Suprapubic skin (tissue), 4 donors: ENCODE measurements around the gene HES1. TPM values are rescaled to one million over a fixed set of nuclear protein-coding genes. Genes with fewer than 3 reads are reported as not detected.

ENCODE experiments used
- DNase-seq, 2 donors: peaks; one replicate each; pipeline ENCODE4 v3.0.0-alpha.2; 2019; ENCODE audit warnings: low spot score in 2 of 2
- H3K27ac ChIP-seq: fragments of 200-600 bp; sonication (generic); one replicate; pipeline ENCODE4 v1.5.1; 2019
- H3K27me3 ChIP-seq: fragments of 200-600 bp; sonication (generic); one replicate; pipeline ENCODE4 v1.5.1; 2019
- H3K36me3 ChIP-seq: fragments of 200-600 bp; sonication (generic); one replicate; pipeline ENCODE4 v1.5.1; 2019
- H3K4me1 ChIP-seq: fragments of 200-600 bp; sonication (generic); one replicate; pipeline ENCODE4 v1.5.1; 2019
- H3K4me3 ChIP-seq: fragments of 200-600 bp; sonication (generic); one replicate; pipeline ENCODE4 v1.5.1; 2019; ENCODE audit warnings: mild to moderate bottlenecking
- H3K9me3 ChIP-seq: fragments of 200-600 bp; sonication (generic); one replicate; pipeline ENCODE4 v1.5.1; 2019
- EP300 ChIP-seq: sonication (generic); formaldehyde crosslinking; IDR thresholded peaks from one replicate; pipeline ENCODE4 v1.6.1; 2017; ENCODE audit warnings: antibody characterized with exemption
- POLR2A ChIP-seq, 2 donors: fragments of 450-650 bp; IDR thresholded peaks; one replicate each; pipeline ENCODE4 v1.6.1; 2017; ENCODE audit warnings: antibody characterized with exemption in 2 of 2, mild to moderate bottlenecking in 2 of 2, moderate library complexity in 2 of 2
- POLR2AphosphoS5 ChIP-seq, 3 donors: sonication (generic); formaldehyde crosslinking; IDR thresholded peaks; one replicate each; pipeline ENCODE4 v1.6.1; 2017; ENCODE audit warnings: antibody characterized with exemption in 3 of 3
- WGBS: methylation state at CpG from one replicate; pipeline ENCODE4 v1.1.5; 2018; 5-methylcytosine and 5-hydroxymethylcytosine counted together
- total RNA-seq, 4 donors: library from RNA; depleted of rRNA; stranded (reverse); fragments of >200 nt; gene quantifications; one replicate each; pipeline ENCODE4 v1.1.0, GENCODE V29; 2016
- TF ChIP-seq, protein P1 (sequence below), 2 donors: fragments of 200-600 bp in 1 of 2; fragments of 450-650 bp in 1 of 2; sonication (generic) in 1 of 2; IDR thresholded peaks; one replicate each; pipeline ENCODE4 v1.5.1; 2016 to 2019; ENCODE audit warnings: antibody characterized with exemption in 2 of 2, mild to moderate bottlenecking in 1 of 2, moderate library complexity in 1 of 2

The HES1 gene
- total RNA-seq, 4 donors from 2014 or later = 128 to 206 (median 154) TPM

DNA sequence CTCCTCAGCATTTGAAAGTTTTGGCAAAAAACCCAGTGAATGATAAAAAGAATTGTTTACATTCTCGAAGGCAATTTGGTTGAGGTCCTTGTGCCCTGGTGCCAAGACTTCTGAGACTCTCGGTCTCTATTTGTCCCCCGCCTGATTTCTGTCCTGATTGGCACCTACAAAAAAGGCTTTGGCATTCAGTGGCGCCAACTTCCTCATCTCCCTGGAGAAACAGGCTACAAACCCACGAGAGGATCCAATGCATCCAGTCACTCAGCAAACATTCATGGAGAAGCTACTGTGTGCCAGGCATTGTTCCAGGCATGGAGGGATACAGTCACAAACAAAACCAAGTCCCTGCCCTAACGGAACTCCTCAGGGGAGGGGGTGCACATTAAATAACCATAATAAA, 42.7 kb downstream of the HES1 start:
- WGBS = 48% methylated on average over 6 of the region's 6 CpGs

DNA sequence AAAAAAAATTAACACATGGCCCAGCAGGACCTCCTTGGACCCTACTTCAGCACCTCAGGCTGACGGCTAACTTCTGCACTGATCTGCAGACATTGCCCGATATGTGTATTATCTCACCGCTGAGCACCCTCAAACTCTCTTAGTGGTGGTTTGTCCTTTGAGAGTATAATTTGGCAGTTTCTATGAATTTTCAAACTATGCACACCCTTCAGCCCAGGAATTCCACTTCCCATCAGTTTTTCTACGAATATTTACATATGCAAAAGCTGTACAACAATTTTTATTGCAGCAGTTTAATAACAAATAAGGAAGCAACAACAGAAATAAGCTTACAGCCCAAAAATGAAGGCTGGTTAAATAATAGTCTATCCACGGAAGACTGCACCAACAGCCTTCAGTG, 44.6 kb downstream of the HES1 start:
- Histone ChIP-seq H3K4me3 (no peak overlapping the region), H3K27ac (no peak overlapping the region), H3K4me1 (peaks cover 15% of the 10 kb centered on the region), H3K27me3 (no peaks in the 10 kb centered on the region), H3K9me3 (no peaks in the 10 kb centered on the region), H3K36me3 (no peaks in the 10 kb centered on the region)
- no peak for DNase-seq
- WGBS = 95% methylated on average over 5 of the region's 5 CpGs
- TF ChIP-seq, protein P1, sequence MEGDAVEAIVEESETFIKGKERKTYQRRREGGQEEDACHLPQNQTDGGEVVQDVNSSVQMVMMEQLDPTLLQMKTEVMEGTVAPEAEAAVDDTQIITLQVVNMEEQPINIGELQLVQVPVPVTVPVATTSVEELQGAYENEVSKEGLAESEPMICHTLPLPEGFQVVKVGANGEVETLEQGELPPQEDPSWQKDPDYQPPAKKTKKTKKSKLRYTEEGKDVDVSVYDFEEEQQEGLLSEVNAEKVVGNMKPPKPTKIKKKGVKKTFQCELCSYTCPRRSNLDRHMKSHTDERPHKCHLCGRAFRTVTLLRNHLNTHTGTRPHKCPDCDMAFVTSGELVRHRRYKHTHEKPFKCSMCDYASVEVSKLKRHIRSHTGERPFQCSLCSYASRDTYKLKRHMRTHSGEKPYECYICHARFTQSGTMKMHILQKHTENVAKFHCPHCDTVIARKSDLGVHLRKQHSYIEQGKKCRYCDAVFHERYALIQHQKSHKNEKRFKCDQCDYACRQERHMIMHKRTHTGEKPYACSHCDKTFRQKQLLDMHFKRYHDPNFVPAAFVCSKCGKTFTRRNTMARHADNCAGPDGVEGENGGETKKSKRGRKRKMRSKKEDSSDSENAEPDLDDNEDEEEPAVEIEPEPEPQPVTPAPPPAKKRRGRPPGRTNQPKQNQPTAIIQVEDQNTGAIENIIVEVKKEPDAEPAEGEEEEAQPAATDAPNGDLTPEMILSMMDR (IDR thresholded peaks at IDR 0.05) = no peak

More for the DNA sequence above, 42.7 kb downstream of the HES1 start:
- H3K4me3 ChIP-seq = no peak overlapping the region
- no peak overlapping the region for H3K27ac ChIP-seq
- TF ChIP-seq, protein P1 (IDR thresholded peaks at IDR 0.05) = no peak
- TF ChIP-seq POLR2AphosphoS5 (IDR thresholded peaks at IDR 0.05) (no peak), POLR2A (IDR thresholded peaks at IDR 0.05) (no peak), EP300 (no peak)
- no peaks in the 10 kb centered on the region for H3K27me3 ChIP-seq
- H3K4me1 ChIP-seq = peaks cover 15% of the 10 kb centered on the region
- DNase-seq = no peak
- H3K9me3 ChIP-seq = no peaks in the 10 kb centered on the region
- no peaks in the 10 kb centered on the region for H3K36me3 ChIP-seq

DNA sequence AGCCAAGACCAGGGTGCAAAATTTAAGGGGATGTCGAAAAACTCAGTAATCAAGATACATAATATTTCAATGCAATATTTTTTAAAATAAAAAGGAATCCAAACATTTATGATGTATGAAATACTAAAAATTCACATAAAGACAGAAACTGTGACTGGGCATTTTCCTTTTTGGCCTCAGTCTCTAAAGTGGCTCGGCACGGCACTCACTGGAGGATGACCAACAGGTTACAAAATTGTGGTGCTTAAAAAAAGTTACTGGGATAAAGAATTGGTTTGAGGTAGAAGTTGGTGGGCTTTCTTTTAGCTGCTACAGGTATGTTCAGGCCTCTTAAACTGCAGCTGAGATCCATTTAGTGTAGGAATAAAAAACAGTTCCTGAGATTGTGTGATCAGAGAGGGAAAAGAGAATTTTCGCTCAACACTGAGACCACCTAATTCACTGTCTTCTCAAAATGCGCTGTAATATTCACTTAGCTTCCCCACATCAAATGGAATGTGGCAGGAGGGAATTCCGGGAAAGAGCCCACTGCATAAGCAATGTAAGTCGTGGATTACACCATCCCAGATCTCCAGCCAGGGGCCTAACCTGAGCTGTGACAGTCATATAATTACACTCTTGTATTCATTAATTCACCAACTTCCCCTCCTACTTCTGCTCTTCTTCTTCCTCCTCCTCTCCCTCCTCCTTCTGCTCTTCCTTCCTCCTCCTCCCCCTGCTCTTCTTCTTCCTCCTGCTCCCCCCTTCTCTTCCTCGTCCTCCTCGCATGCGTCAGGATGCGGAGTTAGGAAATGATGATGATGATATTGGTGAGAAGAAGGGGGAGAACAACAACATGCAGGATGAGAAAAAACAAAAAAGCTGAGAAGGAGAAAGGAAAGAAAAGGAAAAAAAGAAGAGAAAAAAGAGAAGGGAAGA, 45.9 kb downstream of the HES1 start:
- TF ChIP-seq POLR2AphosphoS5 (IDR thresholded peaks at IDR 0.05) = no peak
- 94% methylated on average over 11 of the region's 11 CpGs for WGBS
- no peak for DNase-seq
- no peak overlapping the region for H3K27ac ChIP-seq
- H3K36me3 ChIP-seq = no peaks in the 10 kb centered on the region
- no peaks in the 10 kb centered on the region for H3K9me3 ChIP-seq
- peaks cover 9% of the 10 kb centered on the region for H3K4me1 ChIP-seq
- H3K27me3 ChIP-seq = no peaks in the 10 kb centered on the region
- H3K4me3 ChIP-seq = no peak overlapping the region

DNA sequence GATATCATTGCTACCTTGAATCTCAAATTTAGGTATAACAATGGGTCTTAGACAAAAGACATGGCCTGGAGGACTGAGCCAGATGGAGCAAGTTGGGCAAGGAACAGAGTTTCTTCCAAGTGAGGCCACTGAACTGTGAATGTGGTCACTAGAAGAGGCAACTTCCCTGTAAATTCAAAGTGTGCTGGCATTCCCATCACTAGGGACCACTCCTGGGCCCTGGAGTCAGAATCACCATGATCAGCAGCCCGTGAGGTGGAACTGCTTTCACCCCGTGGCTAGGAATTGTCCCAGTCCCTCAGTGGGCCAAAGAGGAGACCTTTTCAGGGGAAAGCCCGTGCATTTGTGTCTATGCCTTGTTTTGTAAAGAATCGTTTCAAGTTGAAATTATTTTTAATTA, 47.3 kb downstream of the HES1 start:
- TF ChIP-seq EP300 = no peak
- TF ChIP-seq POLR2A (IDR thresholded peaks at IDR 0.05) = no peak
- TF ChIP-seq, protein P1 (IDR thresholded peaks at IDR 0.05) = no peak
- TF ChIP-seq POLR2AphosphoS5 (IDR thresholded peaks at IDR 0.05) = no peak
- H3K4me1 ChIP-seq = no peaks in the 10 kb centered on the region
- H3K27me3 ChIP-seq = no peaks in the 10 kb centered on the region
- H3K4me3 ChIP-seq = no peak overlapping the region
- no peak overlapping the region for H3K27ac ChIP-seq
- H3K36me3 ChIP-seq = no peaks in the 10 kb centered on the region
- 90% methylated on average over 4 of the region's 4 CpGs for WGBS
- no peaks in the 10 kb centered on the region for H3K9me3 ChIP-seq
- peak in 1 of 2 donors; percentile 24 for DNase-seq

DNA sequence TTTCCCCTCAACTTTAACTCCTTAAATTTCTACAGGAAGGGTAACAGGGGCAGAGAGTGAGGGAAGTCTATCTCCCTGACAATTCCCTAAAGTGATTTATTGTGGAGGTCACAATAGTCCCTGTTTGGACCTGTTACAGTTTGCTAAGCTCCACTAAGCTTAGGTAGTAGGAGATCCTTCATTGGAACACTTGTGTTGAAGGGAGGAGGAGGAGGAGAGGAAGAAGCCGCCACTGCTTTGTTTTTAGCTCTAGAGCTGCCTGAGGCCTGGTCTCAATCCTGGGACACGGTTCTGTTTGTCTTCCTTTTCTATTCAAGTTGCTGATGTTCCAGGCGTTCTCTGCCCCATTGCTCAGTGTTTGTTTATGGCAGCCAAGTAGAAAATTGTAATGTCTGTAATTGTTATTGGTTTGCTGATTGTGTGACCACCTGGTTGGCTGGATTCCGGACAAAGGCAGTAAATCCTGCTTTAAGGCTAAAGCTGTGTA, 48.4 kb downstream of the HES1 start:
- Histone ChIP-seq H3K4me1 (peaks cover 5% of the 10 kb centered on the region), H3K4me3 (no peak overlapping the region), H3K36me3 (no peaks in the 10 kb centered on the region), H3K27ac (no peak overlapping the region), H3K9me3 (no peaks in the 10 kb centered on the region), H3K27me3 (no peaks in the 10 kb centered on the region)
- WGBS = 82% methylated on average over 4 of the region's 4 CpGs
- no peak for TF ChIP-seq POLR2AphosphoS5 (IDR thresholded peaks at IDR 0.05)
- TF ChIP-seq, protein P1 (IDR thresholded peaks at IDR 0.05) = no peak
- TF ChIP-seq EP300 = no peak
- no peak for TF ChIP-seq POLR2A (IDR thresholded peaks at IDR 0.05)
- DNase-seq = no peak
